Kidney tubule cell (primary cell): ENCODE results near the gene C17orf67.
A peak's percentile ranks its signal among the peaks of the same experiment; 100 is the strongest.
"Not testable (repeated sequence)": the region's sequence is repeated elsewhere in the genome, so short reads cannot be mapped to it uniquely, and the experiment has no call there.

Source experiments
- DNase-seq: peaks from one replicate; pipeline ENCODE4 v3.0.0-alpha.2; 2018; ENCODE audit warnings: low spot score

Gene C17orf67

DNA sequence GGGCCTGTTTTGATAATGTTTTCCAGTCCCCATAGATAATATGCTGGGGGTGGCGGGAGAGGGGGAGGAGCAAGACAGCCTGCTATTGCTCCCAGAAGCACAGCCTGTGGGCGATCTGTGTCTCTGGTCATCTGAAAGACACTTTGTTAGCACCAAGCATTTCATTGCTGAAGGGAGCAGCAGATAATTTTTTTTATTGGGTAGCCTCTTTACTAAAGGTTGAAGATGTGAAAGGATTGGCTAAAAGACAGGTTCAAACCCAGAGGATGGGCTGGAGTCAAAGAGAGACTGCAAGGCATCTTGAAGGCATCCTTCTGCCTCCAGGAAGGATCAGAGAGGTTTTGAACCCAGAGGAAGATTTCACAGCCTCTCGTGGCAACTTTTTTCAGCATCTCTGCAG is 60.6 kb downstream of the C17orf67 start:
- no peak for DNase-seq

DNA sequence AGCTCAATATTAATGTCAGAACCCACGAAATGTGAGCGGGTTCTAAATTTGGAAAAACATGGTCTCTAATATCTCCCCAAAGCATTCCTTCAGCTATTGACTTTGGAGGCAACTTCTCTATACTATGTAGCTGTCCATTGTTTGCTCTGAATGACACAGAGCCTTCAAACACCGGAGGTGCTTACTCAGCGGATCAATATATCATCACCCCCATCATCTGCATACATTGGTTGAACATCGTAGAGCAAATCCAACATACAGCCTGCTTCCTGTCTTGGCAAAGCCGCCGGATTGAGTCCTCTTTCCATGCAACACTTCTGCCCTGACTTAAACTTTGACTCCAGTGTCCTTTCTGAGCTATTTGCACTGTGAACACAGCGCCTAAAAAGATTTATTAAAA is 61.3 kb downstream of the C17orf67 start:
- no peak for DNase-seq

DNA sequence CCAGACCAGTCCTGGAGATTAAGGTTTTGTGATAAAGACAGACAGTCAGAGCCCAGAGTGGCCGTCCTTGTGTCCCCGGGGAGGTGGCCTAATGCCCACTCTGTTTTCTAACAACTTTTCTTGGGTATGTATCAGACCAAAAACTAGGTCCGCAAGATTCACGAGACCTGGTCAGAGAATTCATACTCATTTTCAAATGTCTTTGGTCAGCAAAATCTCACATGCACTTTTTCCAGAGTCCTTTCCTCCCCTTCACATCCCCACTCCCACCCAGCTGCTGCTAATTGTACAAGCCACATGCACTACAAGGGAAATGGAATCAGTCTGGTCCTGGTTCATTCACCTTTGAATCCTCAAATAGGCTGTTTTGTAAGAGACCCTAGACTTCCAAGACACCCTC is 61.7 kb downstream of the C17orf67 start:
- DNase-seq = no peak

DNA sequence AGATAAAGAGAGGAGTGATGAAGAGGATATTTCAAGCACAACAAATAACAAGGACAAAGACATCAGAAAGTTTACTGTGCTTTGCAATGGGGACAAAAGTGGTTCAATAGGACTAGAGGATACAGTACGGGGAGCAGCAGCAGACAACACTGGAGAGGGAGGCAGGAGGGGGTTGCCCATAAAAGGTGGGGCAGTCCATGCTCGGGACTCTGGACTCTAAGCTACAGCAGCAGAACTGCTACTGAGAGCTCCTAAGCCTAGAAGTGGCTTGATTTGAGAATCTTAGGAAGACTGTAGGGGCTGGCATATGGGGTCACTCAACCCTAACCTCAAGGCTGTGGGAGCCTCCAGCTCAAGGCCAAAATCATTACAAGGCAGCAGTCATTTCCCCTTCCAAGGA is 62.2 kb downstream of the C17orf67 start:
- no peak for DNase-seq

DNA sequence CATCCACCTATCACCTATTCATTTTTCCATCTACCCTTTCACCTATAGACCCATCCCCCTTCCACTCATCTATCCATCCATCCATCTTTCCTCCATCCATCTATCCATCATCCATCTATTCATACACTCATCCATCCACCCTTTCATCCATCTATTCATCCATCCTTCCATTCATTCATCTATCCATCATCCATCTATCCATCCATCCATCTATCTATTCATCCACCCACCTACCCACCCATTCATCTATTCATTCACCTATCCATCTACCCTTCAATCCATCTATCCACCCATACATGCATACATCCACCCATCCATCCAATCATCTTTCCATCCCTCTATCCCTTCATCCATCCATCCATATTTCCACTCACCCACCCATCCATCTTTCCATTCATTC is 63.3 kb downstream of the C17orf67 start:
- no peak for DNase-seq

DNA sequence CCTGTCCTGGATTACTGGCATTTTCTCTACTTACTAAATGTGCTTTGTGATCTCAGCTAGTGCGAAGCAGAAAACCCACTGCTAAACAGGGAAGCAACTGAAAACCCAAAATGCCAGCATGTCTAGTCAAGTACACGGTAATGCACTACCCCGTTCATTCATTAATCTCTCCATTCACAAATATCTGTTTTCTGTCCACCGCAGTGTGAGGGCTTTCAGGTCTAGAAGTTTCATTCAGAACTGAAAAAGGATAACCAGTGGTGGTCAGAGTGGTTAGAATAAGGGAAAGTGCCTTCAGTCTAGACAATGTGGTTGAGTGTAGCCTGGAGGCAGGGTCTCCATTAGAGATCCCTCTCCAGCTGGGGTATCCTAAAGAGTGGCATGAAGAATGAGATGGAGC is 68.3 kb downstream of the C17orf67 start:
- no peak for DNase-seq

DNA sequence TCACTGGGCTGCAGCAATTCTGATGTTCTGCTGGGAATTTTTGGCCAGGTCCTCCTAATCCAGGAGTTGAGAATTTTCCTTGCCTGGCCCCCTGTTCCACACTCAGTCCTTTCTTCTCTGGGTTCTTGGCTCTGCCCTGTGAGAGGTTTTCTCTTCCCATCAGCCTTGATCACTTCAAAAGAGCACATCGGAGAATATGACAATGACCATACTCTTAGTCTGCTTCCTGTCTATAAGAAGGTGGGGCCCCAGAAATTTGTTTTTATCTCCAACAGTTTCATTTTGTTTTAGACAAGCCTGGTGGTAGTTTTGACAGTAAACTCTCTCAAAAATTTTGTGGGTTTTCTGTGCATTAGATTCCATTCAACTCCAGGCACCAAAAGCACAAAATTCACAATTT is 70.7 kb downstream of the C17orf67 start:
- DNase-seq = no peak

DNA sequence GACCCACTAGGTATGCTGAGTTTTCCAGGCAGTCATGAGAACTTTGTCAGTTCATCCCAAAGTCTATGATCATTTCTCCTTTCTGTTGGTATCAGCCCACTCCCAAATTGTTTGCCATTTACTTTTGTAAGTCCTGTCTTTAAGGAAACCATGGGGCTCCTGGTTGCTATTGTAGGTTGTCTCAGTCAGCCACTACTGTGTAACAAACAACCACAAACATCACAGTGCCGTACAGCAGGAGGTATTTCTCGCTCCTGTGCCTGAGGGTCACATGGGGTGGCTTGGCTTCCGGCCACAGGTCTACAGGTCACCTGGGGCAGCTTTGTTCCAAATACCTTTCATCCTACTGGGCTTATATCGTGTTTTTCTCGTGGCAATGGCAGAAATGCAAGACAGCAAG is 71.6 kb downstream of the C17orf67 start:
- DNase-seq = no peak

DNA sequence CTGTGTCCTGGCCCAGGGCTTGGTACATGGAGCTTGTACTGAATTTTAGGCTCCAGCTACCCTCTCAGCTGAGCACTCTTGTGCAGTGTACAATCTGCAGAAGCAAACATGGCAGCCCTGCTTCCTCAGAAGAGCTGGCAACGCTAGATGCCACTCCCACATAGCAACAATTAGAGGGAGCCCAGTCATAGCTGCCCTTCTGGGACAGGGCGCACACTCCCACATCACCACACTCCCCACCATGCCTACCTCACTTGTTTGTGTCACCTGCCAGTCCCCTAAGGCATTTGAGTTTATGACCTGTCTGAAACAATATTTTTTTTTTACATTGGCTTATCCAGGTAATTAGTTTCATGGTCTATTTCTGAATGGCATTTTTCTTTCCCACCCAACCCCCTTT is 72.3 kb downstream of the C17orf67 start:
- DNase-seq = no peak

DNA sequence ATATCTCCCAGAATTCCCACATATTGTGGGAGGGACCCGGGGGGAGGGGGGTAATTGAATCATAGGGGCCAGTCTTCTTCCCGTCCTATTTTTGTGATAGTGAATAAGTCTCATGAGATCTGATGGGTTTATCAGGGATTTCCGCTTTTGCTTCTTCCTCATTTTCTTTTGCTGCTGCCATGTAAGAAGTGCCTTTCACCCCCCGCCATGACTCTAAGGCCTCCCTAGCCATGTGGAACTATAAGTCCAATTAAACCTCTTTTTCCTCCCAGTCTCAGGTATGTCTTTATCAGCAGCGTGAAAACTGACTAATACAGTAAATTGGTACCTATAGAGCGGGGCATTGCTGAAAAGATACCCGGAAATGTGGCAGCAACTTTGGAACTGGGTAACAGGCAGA is 76.1 kb downstream of the C17orf67 start:
- DNase-seq = not testable (repeated sequence)

DNA sequence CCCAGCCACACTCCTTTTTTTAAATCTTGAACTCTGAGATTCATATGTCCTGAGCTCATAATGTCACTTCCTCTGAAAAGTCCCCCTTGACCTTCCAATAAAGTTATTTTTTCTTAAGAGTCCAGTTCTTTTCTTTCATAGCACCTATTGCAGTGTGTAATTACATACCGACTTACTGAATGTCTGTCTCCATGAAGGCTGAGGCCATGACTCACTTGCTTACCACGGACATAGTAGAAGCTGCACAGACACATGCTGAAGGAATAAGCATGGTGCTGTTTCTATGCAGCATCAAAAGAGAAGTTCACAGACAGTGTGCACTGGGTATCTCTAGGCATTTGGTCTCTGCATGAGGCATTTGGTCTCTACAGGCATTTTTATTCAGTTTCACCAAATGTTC is 77.2 kb downstream of the C17orf67 start:
- peak; percentile 91 for DNase-seq

DNA sequence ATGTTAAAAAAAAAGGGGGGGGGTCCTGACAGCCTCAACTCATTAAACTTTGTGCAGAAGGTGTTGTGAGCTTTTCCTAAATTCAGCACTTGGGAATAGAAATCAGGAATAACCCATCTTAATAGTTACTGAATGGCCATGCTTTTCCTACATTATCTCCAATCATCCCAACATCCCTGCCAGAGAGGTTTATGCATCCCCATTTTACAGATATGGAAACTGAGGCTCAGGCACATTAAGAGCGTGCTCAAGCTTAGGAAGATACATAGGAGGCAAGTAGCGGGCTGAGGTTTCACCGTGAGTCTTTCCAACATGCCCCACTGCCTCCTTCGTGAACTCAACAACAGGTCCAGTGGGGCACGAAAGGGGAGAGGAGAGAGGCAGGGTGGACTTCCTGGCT is 78.4 kb downstream of the C17orf67 start:
- no peak for DNase-seq

DNA sequence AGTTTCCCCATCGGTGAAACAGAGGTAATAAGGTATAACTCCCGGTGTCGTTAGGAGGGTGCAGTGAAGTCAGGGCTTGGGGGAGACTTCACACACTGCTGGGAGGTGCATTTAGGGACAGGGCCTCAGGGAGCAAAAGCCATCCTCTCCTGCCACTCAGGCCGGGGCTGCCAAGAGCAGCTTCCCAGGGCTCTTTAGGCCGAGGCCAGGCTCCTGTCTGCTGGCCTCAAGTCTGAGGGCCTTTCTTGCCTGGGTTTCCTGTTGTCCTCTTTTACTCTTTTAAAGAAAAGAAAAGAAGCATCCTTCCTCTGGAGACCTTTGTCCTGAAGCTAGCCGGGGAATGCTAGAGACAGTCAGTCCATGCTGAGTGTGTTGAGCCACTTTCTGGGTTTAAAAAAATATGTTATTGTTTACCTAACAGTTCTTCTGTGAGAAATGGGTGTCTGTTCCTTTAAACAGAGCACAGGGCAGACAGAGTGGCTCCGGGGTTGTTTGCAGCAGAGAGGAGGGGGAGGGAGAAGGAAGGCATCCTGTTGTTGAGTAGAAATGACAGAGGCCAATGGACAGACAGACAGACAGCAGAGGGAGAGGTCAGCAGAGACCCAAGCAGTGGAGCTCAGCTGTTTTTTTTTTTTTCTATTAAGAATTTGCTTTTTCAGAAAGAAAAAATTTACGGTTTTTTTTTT is 79.1 kb downstream of the C17orf67 start:
- peak; percentile 56 for DNase-seq

DNA sequence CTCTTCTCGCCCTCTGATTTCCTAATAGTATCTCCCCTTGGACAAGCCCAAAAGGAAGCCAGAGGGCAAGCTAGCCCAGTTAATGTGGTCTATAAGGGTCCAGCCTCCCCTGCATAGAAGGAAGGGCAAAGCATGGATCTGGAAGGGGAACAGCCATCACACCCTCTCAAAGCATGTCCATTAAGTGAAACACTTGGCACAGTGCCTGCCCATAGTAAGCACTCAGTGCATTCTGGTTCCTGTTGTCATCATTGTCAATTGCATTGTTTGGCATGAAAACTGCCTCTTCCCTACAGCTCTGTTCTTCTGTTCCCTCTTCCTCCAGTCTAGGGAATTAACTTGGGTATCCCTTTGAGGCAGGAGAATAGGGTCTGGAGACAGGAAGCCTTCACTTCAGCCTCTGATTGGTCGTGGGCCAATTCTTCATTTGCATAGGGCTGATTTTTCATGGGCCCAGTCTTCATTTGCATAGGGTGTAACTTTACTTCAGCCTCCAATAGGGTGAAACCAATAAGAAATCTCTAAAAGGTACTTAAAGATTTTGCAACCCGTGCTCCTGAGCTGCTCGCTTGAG is 81.4 kb downstream of the C17orf67 start:
- no peak for DNase-seq

DNA sequence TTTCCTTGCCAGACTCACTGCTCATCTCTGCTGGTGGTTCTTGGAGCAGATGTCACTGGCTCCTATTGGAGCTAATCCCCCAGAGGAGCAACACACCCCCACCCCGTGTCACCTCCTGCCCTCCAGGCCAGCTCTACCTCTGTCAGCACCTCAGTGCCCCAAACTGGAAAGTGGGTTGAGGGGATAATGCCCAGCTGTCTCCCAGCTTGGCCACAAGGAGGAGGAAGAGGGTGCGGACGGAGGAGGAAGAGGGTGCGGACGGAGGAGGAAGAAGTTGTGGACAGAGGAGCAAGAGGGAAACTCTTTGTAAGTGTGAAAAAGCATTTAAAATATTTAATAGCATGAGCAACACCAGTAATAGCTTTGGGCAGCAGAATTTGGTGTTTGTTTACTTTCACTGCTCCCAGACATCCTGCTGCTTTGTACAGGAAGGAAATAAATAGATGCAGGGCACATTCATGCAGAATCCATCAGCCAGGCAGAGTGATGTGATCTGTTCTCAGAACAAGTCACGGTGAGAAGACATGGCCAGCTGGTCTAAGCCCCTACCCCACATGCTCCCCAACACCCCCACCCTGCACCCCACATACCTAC is 82.5 kb downstream of the C17orf67 start:
- DNase-seq = no peak

DNA sequence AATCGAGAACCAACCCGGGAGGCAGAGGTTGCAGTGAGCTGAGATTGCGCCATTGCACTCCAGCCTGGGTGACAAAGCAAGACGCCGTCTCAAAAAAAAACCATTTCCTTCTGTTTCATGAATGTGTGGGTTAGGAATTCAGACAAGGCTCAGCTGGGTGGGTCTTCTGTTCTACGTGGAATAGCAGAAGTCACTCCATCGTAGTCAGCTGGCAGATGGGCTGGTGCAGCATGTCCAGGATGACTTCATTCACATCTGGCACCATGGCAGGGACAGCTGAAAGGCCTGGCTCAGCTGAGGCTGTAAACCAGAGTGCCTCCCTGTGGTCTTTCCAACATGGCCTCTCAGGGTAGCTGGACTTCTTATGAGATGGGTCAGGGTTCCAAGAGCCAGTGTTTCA is 89.0 kb downstream of the C17orf67 start:
- DNase-seq = no peak

DNA sequence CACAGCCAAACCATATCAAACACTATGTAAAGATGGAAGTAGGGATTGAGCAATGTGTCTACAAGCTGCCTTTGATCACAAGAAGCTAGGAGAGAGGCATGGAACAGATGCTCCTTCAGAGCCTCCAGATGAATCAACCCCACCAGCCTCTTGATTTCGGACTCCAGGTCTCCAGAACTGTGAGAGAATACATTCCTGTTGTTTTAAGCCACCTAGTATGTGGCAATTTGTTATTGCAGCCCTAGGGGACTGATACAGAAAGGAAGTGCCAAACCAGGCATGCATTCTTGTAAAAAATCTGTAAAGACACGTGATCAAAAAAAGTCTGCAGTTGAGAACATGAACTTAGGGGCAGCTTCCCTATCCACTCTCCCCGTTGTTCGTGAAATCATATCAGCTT is 91.1 kb downstream of the C17orf67 start:
- no peak for DNase-seq
